ENCODE measurements around the gene FCGBP.

FCGBP gene

GRCh38 chr19:39916851-39917396 lies 17.5 kb downstream of the FCGBP start:
- in situ Hi-C loops (cut with HindIII; ENCODE audit: low sequenced_read_pairs): no loop called here
- DNase-seq (ENCODE audit: low read depth): no peak
- no peak for TF ChIP-seq CTCF (IDR thresholded peaks at IDR 0.05; ENCODE audit: low read depth, low read length, missing control alignments)
- no peak overlapping the region for H3K4me3 ChIP-seq (ENCODE audit: low read depth, low read length)

DNA sequence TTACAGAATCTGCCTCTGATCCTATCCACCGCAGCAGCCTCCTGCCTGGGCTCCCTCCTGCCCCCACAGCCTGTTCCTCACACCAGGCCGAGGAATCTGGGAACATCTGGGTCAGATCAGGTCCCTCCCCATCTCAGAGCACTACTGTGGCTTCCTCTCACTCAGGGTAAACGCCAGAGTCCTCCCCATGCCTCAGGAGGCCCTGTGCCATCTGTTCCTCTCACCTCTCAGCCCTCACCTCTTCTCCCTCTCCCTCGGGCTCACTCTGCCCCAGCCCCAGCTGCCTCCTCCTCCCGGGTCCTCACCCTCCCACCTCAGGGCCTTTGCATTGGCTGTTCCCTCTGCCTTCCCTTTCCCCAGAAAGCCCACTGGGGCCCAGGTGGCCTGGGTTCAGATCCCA lies 18.2 kb downstream of the FCGBP start:
- in situ Hi-C loops (cut with HindIII; ENCODE audit: low sequenced_read_pairs): no loop called here

GRCh38 chr19:39915848-39916215 lies 18.6 kb downstream of the FCGBP start:
- no peak for TF ChIP-seq CTCF (IDR thresholded peaks at IDR 0.05; ENCODE audit: low read depth, low read length, missing control alignments)
- no peak for DNase-seq (ENCODE audit: low read depth)
- H3K4me3 ChIP-seq (ENCODE audit: low read depth, low read length): no peak overlapping the region
- in situ Hi-C loops (cut with HindIII; ENCODE audit: low sequenced_read_pairs): no loop called here

More for the DNA sequence above, 18.2 kb downstream of the FCGBP start:
- no peak for DNase-seq (ENCODE audit: low read depth)
- no peak for TF ChIP-seq CTCF (IDR thresholded peaks at IDR 0.05; ENCODE audit: low read depth, low read length, missing control alignments)
- H3K4me3 ChIP-seq (ENCODE audit: low read depth, low read length): no peak overlapping the region

GRCh38 chr19:39915101-39915847 lies 19.2 kb downstream of the FCGBP start:
- DNase-seq (ENCODE audit: low read depth): no peak
- no peak overlapping the region for H3K4me3 ChIP-seq (ENCODE audit: low read depth, low read length)
- in situ Hi-C loops (cut with HindIII; ENCODE audit: low sequenced_read_pairs): no loop called here
- TF ChIP-seq CTCF (IDR thresholded peaks at IDR 0.05; ENCODE audit: low read depth, low read length, missing control alignments): no peak

GRCh38 chr19:39913682-39914333 lies 20.6 kb downstream of the FCGBP start:
- in situ Hi-C loops (cut with HindIII; ENCODE audit: low sequenced_read_pairs): no loop called here
- no peak overlapping the region for H3K4me3 ChIP-seq (ENCODE audit: low read depth, low read length)
- no peak for TF ChIP-seq CTCF (IDR thresholded peaks at IDR 0.05; ENCODE audit: low read depth, low read length, missing control alignments)
- no peak for DNase-seq (ENCODE audit: low read depth)

GRCh38 chr19:39908803-39909202 lies 25.6 kb downstream of the FCGBP start:
- DNase-seq (ENCODE audit: low read depth): no peak
- H3K4me3 ChIP-seq (ENCODE audit: low read depth, low read length): no peak overlapping the region
- in situ Hi-C loops (cut with HindIII; ENCODE audit: low sequenced_read_pairs): no loop called here
- no peak for TF ChIP-seq CTCF (IDR thresholded peaks at IDR 0.05; ENCODE audit: low read depth, low read length, missing control alignments)
